CD4-positive, alpha-beta T cell treated with Interleukin-6 for 4 hours (primary cell): ENCODE measurements around the gene FGF21.

Experiments
- DNase-seq: peaks from one replicate; pipeline ENCODE4 v3.0.0-alpha.2; 2020; ENCODE audit warnings: mixed read lengths

FGF21 gene

DNA sequence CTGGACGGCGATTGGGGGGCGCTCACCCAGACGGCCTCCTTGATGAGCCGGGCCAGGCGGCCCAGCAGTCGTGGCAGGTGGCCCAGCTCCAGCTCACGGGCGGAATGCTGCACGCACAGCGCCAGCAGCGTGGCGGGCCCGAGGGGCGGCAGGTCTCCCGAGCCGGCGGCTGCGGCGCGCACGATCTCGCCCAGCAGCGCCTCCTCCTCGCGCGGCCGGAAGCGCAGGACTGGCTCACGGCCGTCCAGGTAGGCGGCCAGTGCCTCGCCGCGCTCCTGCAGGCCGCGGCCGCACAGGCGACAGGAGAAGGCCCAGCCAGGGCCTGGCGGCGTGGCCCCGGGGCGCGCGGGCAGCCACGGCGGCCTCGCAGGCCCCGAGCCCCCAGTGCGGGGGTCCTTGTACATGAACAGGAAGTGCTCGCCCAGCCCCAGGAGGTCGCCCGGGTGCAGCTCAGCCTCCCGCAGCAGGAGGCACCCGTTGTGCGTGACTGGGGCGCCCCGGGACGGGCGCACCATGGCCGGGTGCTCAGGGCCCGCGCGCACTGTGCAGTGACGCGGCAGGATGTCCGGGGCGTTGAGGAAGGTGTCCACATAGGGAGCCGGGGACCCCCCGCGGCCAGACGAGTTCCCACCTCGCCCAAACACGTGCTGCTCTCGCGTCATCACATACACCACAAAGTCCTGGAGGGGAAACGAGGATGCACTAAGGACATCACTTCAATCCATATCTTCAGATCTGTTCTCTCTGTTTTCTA is 26.2 kb upstream of the FGF21 start:
- DNase-seq, result no peak

DNA sequence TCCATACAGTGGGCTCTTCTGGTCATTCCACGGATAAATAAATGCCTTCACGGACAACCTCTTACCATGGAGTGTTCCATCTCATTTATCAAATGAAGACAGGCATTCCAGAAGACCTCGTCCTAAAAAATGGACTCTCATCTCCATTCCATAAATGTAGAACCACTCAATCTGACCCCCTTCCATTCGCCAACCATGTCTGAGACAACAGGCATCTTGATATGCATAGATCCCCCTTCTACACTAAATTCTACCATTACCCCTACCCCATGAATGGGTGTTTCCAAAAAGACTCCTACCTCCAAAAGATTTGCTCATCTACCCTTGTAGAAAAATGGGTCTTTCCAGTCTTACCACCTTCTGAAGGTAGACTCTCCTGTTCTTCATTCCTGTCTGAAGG is 23.9 kb upstream of the FGF21 start:
- no peak for DNase-seq

DNA sequence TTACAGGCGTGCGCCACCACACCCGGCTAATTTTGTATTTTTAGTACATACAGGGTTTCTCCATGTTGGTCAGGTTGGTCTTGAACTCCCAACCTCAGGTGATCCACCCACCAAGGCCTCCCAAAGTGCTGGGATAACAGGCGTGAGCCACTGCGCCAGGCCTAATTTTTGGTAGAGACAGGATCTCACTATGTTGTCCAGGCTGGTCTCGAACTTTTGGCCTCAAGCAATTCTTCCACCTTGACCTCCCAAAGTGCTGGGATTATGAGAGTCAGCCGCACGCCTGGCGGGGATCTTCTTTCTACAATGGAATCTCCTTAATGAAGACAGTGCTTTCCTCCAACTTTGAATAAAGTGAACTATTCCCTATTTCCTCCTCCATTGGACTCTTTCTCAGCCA is 20.7 kb upstream of the FGF21 start:
- DNase-seq, result no peak

- no peak for DNase-seq
Observed at GRCh38 chr19:48735031-48735615, 20.2 kb upstream of the FGF21 start.

GRCh38 chr19:48737360-48737998 is 17.8 kb upstream of the FGF21 start:
- no peak for DNase-seq

DNA sequence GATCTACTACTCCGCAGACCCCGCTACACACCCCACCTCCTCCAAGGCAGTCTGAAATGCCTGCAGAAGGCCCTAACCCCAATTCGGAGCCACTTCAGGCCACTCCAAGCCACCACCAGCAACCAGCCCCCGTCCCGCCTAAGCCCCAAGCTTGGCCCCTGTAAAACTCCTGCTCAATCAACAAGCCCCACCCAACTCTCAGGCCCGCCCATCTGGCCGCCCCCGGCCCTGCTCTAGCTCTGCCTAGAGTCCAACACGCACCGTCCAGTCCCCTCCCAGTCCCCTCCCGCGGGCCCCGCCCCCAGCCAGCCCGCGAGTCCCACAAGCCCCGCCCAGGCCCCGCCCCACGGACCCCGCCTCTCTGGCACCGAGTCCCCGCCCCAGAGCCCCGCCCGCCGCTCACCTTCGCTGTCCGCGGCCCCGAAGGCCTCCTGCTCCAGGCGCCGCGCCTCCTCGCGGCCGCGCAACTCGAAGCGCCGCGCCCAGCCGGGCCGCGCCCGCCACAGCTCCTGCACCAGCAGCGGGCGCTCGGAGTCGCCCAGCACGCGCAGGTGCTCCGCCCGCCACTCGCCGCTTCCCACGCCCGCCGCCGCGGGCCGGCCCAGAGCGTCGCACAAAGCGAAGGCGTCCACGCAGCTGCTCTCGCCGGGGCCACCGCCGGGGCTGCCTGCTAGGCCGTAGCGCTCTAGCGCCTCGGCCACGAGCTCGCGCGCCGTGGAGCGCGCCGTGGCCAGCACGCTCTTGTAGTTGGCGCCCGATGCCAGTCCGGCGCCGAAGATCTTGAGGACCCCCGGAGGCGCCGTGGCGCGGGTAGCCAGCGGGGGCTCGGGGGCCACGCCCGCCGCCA is 16.5 kb upstream of the FGF21 start:
- peak; percentile 96 for DNase-seq

DNA sequence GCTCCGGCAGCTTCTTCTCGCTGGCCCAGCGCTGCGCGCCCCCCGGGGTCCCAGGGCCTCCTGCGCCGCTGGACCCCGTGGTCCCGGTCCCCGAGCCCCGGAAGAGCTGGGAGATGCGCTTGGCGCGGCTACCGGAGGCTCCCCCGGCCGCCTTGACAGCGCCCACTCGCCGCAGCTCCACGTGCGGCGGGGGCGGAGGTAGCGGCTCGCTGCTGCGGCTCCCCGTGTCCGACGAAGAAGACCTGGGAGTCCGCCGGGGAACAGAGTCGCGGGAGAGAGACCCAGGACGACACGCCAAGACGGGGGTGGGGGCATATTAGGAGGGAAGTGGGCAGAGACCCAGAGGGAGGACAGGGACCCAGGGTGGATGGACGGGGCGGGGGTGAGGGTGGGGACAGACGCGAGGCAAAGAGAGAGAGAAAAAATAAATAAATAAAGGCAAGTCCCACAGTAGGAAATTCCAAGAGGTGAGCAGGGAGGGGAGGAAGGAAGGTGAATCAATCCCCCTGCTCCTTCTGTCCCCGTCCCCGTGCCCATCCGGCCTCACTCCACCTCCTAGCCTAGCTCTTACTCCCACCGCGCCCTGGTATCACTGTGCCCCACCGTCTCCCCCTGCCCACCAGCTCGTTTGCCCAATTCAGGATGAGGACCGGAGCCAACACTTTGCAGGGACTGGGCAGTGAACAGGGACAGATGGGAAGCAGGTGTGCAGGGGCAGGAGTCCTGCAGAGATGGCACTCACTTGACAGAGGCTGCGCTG is 15.7 kb upstream of the FGF21 start:
- no peak for DNase-seq

DNA sequence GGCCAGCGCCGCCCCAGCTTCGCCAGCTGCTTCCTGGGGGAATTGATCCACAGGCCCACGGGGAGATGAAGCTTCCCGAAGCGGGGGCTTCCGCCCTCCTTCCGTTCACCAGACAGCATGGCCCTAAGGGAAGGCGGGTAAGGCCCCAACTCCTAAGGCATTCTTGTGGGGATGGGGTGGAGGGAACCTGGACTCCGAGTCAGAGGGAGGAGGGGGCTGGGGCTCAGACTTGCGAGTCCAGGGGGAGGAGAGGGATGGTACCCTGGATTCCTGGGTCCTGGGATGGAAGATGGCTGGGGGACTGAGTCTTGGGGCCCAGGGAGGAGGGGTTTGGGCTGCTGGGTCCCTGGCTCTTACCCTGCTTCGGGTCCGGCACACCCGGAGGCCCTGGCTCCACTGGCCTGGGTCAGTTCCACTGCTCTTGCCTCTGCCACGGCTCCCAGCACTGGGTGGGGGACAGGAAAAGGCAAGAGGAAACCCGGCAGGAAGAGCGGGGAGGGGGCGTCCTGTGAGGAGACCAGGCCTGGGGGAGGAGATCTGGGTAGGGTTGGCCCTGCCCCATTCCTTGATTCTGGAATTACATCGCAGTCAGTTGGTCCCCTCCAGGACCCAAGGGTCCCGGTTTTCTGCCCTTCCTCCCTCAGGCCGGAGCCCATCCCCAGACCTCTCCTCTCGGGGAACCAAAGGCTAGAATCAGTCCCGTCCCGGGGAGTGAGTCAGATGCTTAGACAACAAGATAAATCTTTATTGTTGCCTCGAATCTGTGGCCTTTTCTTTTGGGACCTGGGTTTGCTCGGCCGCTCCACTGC is 15.0 kb upstream of the FGF21 start, which contains the start of gene RASIP1:
Gene RASIP1 (minus strand): TSS at position 447 of the 809 bp plus-strand sequence. CDS start 328 bp downstream, at position 119.
- no peak for DNase-seq

DNA sequence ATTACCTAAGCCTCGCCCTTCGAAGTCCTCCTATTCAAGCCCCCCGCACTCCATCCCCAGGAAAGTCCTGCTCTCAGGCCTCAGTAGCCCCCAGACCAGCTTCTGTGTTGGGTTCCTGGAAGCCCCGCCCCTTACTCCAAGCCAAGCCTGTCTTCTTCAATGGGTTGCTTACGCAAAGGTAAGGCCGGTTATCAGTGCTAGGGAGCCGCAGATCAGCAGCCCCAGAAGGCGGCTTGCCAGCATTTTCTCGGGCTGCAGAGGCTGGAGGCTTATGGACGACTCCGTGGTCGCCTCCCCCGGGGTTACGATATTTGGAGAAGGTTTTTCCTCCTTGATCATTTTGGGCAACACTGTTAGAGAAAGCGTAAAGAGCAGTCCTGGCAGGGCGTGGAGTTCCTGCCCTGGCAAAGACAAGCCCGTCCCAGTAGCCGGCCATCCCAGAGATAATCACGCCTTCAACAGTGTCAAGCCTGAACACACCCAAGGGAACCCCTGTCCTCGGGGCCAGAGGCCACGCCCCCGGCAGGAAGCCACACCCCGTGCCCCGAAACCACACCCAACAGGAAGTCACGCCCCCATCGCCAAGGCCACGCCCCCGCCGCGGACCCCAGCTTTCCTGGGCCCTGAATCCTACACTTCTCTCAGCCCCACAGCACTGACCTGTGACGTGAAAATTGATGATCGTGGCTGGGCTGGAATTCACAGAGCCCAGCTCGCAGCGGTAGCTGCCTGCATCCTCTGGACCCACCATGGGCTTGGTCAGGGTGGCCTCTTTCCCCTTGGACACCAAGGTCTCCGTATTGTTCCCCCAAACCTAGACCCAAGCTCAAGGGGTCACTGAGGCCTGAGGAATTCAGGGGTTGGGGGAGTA is 14.0 kb upstream of the FGF21 start:
- peak; percentile 15 for DNase-seq

DNA sequence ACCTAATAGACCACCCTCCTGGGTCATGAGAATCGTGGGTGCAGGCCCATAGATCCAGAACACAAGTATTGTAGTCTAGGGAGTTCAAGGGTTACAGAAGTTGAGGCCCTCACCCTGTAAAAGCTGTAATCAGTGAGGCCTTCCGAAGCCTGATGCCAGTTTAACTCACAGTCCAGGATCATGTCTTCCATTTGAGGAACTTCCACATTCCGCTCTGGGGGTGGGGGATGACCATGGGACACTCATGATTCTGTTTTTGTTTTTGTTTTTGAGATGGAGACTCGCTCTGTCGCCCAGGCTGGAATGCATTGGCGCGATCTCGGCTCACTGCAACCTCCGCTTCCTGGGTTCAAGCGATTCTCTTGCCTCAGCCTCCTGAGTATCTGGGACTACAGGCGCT is 13.2 kb upstream of the FGF21 start:
- no peak for DNase-seq

GRCh38 chr19:48745208-48745995 is 9.9 kb upstream of the FGF21 start:
- peak; percentile 61 for DNase-seq

DNA sequence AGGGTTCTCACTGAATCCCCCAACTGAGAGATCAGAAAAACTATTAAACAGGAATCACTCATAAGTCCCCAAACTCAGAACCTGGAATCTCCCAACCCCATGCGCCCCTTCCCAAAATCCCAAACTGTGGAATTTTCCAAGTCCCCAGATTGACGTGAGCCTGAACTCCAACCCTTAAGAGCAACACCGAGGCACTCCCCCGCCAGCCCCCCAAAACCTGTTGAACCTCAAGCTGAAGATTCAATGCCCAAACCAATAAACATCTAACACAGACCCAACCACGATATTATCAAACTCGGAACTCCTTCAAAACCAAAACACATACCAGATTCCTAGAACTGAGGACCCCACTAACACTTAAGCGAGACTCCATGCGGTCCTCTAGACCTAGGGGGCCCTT is 9.2 kb upstream of the FGF21 start:
- no peak for DNase-seq

DNA sequence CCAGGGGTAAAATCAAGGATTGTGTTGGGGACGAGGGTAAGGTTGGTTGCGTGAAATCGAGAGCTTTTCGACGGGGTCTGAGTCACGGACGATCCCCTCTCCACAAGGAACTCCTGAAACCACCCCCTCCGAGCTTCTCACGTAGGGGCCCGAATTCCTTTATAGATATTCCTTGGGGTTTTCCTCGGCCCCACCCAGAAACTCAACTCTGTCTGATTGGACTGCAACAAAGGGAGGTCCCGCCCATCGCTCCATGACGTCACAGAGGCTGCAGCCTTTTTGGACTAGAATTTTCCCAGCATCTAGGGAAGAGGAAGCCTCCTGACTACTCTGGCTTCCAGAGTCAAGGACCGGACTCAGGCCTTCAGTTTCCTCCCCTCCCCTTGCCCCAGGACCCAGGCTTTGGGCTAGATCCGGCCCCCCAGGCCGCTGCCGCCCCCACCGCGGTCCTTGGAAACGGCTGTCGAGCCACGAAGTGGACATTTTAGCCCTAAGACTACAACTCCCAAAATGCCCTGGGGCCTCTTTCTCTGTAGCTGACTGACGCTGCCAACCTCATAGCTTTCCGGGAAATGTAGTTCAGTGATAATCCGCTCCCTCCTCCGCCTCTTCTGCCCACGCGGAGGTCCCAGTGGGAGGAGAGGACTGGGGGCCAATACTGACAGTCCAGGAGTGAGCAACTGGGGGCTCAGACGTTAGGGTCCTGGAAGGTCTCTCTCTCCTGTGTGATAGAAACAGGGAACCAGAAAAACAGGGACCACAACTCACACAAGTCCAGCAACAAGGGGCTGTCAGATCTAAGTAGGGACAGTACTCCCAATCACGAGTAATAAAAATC is 8.4 kb upstream of the FGF21 start, which contains the start of gene IZUMO1:
Gene IZUMO1 (minus strand): TSS at position 172 of the 838 bp plus-strand sequence. CDS start 1,050 bp downstream, outside the sequence.
- peak; percentile 56 for DNase-seq

DNA sequence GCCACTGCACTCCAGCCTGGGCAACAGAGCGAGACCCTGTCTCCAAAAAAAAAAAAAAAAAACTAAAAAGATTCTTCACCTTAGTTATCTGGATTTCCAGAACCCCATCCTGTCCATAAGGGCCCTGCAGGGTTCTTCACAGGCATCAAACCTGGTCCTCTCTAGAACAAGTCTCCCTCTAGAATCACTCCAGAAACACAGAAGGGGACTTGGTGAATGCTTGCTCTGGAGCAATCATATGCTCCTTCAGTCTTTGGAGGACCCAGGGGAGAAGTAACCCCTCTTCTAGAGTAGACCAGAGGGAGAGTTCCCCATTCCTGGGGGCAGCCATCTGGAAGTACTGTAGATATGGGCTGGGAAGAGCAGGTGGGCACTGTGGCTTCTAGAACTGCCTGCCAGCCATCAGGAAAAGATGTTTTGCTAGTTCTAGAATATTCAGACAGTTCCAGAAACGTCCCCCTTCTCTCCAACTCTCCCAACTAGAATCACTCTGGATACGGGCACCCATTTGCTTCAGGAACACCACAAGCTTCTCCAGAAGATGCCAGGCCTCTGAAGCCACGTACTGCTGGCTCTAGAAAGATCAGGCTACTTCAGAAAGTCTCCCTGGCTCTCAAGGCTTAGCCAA is 5.6 kb upstream of the FGF21 start:
- no peak for DNase-seq

DNA sequence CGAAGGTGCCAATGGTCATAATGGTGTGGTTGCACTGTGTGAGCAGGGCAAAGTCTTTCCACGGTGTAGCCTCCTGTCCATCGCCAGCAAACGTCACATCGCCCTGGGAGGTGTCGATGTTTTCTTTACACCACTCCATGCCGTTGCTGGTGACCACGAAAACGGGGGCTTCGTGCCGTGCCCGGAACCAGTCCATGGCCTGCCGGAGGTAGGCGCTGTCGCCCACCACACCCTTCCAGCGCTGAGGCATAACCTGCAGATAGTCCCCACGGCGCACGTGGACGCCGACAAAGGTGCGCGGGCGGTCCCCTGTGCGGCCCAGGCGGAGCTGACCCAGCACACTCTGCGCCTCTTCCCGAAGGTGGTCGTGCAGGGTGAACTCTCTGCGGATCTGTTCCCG is 5.0 kb upstream of the FGF21 start:
- DNase-seq, result no peak

DNA sequence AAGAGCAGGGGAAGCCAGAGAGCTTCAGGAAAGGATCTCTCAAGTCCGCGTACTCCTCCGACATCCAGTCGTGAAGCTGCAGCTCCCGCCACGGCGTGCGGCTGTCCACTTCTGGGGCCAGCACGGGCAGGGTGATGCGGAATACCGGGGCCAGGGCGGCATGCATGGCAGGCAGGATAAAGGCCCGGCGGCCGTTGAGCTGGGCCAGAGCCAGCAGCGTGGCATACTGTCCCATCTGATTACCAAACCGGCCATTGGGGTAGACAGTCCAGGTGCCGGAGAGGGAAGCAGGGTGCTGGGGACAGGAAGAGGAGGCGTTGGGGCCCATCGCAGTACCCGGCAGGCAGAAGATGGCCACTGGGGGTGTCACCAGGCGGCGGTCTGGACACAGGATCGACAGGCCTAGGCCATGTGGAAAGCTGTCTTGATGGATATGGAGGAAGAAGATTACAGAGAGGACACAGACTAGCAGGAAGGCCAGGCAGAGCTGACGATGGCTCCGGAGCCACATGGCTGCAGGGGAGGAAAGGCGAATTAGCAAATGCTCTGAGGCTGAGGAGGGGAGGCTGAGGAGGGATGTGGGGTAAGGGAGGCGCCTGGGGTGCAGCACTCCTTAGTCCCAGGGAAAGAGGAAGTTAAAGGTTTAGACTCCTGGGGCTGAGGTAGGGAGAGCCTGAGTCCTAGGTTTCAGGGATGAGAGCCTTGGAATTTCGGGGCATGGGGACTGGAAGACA is 4.4 kb upstream of the FGF21 start:
- DNase-seq, result no peak

- peak; percentile 36 for DNase-seq
Observed at GRCh38 chr19:48751845-48752495, 3.4 kb upstream of the FGF21 start.
